ENCODE results near the gene URAD. TPM values are rescaled to one million over a fixed set of nuclear protein-coding genes. Genes with fewer than 3 reads are reported as not detected.
"Not testable (repeated sequence)": the region's sequence is repeated elsewhere in the genome, so short reads cannot be mapped to it uniquely, and the experiment has no call there.

Gene URAD
- total RNA-seq, 2 donors from 2014 or later = not detected

DNA sequence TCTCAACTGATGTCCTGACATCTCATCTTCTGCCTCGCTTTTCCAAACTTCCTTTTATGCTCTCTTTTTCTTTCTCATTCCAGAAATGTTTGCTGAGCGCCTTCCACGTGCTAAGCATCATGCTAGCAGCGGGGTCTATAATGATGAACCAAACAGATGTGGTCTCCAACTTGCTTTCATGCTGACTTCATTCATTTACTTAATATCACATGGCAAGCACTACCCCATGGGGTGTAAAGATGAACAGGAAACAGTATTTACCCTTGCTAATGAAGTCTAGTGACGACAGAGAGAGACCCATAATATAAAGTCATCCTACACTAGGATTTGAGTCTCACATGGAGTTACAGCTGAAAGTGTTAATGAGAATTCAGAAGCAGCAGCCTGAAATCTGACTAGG, 21.6 kb upstream of the URAD start:
- DNase-seq = no peak
- H3K27ac Mint-ChIP-seq = no peak overlapping the region

DNA sequence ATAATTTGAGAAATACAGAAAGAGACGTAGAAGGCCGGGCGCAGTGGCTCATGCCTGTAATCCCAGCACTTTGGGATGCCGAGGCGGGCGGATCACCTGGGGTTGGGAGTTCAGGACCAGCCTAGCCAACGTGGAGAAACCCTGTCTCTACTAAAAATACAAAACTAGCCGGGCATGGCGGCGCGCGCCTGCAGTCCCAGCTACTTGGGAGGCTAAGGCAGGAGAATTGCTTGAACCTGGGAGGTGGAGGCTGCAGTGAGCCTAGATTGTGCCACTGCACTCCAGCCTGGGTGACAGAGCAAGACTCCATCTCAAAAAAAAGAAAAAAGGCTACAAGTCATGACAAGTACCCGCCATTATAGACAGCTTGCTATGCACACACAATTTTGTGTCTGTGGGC, 16.5 kb upstream of the URAD start:
- H3K4me1 Mint-ChIP-seq; H3K36me3 Mint-ChIP-seq (ENCODE audit: low read depth); H3K9me3 ChIP-seq (ENCODE audit: control insufficient read depth, low read length); H3K27me3 ChIP-seq (ENCODE audit: control insufficient read depth, insufficient read depth, low read length, poor library complexity, severe bottlenecking); H3K27ac ChIP-seq (ENCODE audit: low read depth, low read length); H3K9me3 Mint-ChIP-seq; H3K27me3 Mint-ChIP-seq (ENCODE audit: insufficient read depth); H3K4me3 Mint-ChIP-seq; H3K36me3 ChIP-seq (ENCODE audit: control insufficient read depth, insufficient read depth, low read length); H3K4me1 ChIP-seq (ENCODE audit: control insufficient read depth, insufficient read depth, low read length); H3K27ac Mint-ChIP-seq; DNase-seq; H3K9ac ChIP-seq (ENCODE audit: extremely low read depth, low read length, poor library complexity, severe bottlenecking); H3K4me3 ChIP-seq (ENCODE audit: low read length): not testable (repeated sequence)
- 90% methylated on average over 11 of the region's 13 CpGs; no CpG with 5 or more reads in 1 of the 2 experiments for WGBS, 2 experiments (ENCODE audit: insufficient coverage in 1 of 2, insufficient read length in 1 of 2)

More for the DNA sequence above, 21.6 kb upstream of the URAD start:
- H3K4me1 ChIP-seq (ENCODE audit: control insufficient read depth, insufficient read depth, low read length) = no peaks in the 10 kb centered on the region
- Mint-ChIP-seq H3K4me1 (peaks cover 4% of the 10 kb centered on the region), H3K36me3 (ENCODE audit: low read depth) (no peaks in the 10 kb centered on the region), H3K9me3 (no peaks in the 10 kb centered on the region), H3K4me3 (no peak overlapping the region), H3K27me3 (ENCODE audit: insufficient read depth) (peaks cover under 1% of the 10 kb centered on the region)
- no peak overlapping the region for H3K4me3 ChIP-seq (ENCODE audit: low read length)
- H3K9ac ChIP-seq (ENCODE audit: extremely low read depth, low read length, poor library complexity, severe bottlenecking) = no peak overlapping the region
- no peak for TF ChIP-seq CTCF (conservative IDR thresholded peaks at IDR 0.05)
- H3K27me3 ChIP-seq (ENCODE audit: control insufficient read depth, insufficient read depth, low read length, poor library complexity, severe bottlenecking) = no peaks in the 10 kb centered on the region
- no peaks in the 10 kb centered on the region for H3K36me3 ChIP-seq (ENCODE audit: control insufficient read depth, insufficient read depth, low read length)
- no peaks in the 10 kb centered on the region for H3K9me3 ChIP-seq (ENCODE audit: control insufficient read depth, low read length)
- H3K27ac ChIP-seq (ENCODE audit: low read depth, low read length) = no peak overlapping the region
- 75 to 82% methylated on average over 4 to 5 of the region's 5 CpGs for WGBS, 2 experiments (ENCODE audit: insufficient coverage in 1 of 2, insufficient read length in 1 of 2)

- Histone ChIP-seq H3K27me3 (ENCODE audit: control insufficient read depth, insufficient read depth, low read length, poor library complexity, severe bottlenecking) (no peaks in the 10 kb centered on the region), H3K4me3 (ENCODE audit: low read length) (no peak overlapping the region), H3K9ac (ENCODE audit: extremely low read depth, low read length, poor library complexity, severe bottlenecking) (no peak overlapping the region), H3K4me1 (ENCODE audit: control insufficient read depth, insufficient read depth, low read length) (no peaks in the 10 kb centered on the region), H3K27ac (ENCODE audit: low read depth, low read length) (no peak overlapping the region), H3K9me3 (ENCODE audit: control insufficient read depth, low read length) (no peaks in the 10 kb centered on the region), H3K36me3 (ENCODE audit: control insufficient read depth, insufficient read depth, low read length) (no peaks in the 10 kb centered on the region)
- 89 to 95% methylated on average over 1 to 4 of the region's 6 CpGs for WGBS, 2 experiments (ENCODE audit: insufficient coverage in 1 of 2, insufficient read length in 1 of 2)
- Mint-ChIP-seq H3K27ac (no peak overlapping the region), H3K4me3 (no peak overlapping the region), H3K4me1 (peaks cover 4% of the 10 kb centered on the region), H3K36me3 (ENCODE audit: low read depth) (no peaks in the 10 kb centered on the region), H3K27me3 (ENCODE audit: insufficient read depth) (no peaks in the 10 kb centered on the region), H3K9me3 (no peaks in the 10 kb centered on the region)
- no peak for TF ChIP-seq CTCF (conservative IDR thresholded peaks at IDR 0.05)
- DNase-seq = no peak
Measured at GRCh38 chr13:28002886-28003698, 14.6 kb upstream of the URAD start.

Measured in endodermal cell (in vitro differentiated cells).